Measurements from ENCODE around the gene IL17F. TPM values are rescaled to one million over a fixed set of nuclear protein-coding genes. Genes with fewer than 3 reads are reported as not detected.

Gene IL17F
- total and polyA plus RNA-seq, 2 of the 8 experiments (the other 6 are each of a cell fraction or from before 2014, with no cell fraction given), result 0.08 TPM; not detected in 1

DNA sequence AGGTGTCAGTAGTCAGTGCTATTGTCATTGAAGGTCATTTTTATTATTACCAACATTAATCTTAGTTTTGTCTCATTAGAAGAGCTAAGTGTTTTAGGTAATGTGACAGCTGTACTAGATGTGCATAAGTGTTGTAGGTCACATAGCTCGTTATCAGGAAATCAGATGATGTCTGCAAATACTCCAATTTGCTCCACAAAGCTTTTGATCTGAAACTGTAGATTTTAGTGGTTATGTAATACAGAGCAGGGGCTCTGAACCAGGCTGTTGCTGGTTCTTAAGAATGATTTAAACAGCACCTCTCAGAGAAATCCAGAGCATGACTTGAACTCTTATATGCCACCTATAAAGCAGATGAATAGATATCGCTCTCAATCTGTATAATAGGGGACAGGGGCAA lies 2.5 kb downstream of the IL17F start:
- Histone ChIP-seq H3K79me2 (ENCODE audit: control insufficient read depth in 1 of 2, insufficient read depth in 2 of 2, low read length in 2 of 2) (no peaks in the 10 kb centered on the region), H4K5ac (ENCODE audit: insufficient read length, low read depth, low read length) (no peak overlapping the region), H2BK15ac (ENCODE audit: low read length) (no peak overlapping the region), H3K23ac (ENCODE audit: insufficient read length) (no peak overlapping the region), H2BK5ac (ENCODE audit: low read depth, low read length) (no peak overlapping the region), H3K23me2 (ENCODE audit: low read depth, low read length) (no peaks in the 10 kb centered on the region), H2AK5ac (ENCODE audit: low read depth, low read length) (no peak overlapping the region), H3K4ac (replicated peaks; ENCODE audit: insufficient read length, low read depth, low read length) (no peak overlapping the region), H2BK12ac (ENCODE audit: low read depth, low read length) (no peak overlapping the region), H3K9ac (replicated peaks in 1 of 4; ENCODE audit: extremely low read depth in 1 of 4, low read depth in 3 of 4, low read length in 3 of 4) (no peak overlapping the region), H3K36me3 (ENCODE audit: control insufficient read depth in 2 of 4, insufficient read depth in 4 of 4, low read length in 3 of 4) (no peaks in the 10 kb centered on the region), H4K91ac (replicated peaks; ENCODE audit: insufficient read length, low read length) (no peak overlapping the region), H4K20me1 (replicated peaks in 1 of 2; ENCODE audit: control insufficient read depth in 1 of 2, insufficient read depth in 2 of 2, low read length in 2 of 2) (no peaks in the 10 kb centered on the region), H3K27ac (ENCODE audit: low read depth, low read length) (no peak overlapping the region), H3K14ac (ENCODE audit: insufficient read length) (no peak overlapping the region), H3K9me3 (ENCODE audit: insufficient read depth in 2 of 2, low read depth in 1 of 2, low read length in 1 of 2) (no peaks in the 10 kb centered on the region), H3K4me1 (replicated peaks in 1 of 4; ENCODE audit: control insufficient read depth in 3 of 4, insufficient read depth in 4 of 4, low read length in 3 of 4) (no peaks in the 10 kb centered on the region), H2AFZ (ENCODE audit: low read length) (no peak overlapping the region), H2BK20ac (ENCODE audit: low read length) (no peak overlapping the region), H3K4me3 (ENCODE audit: extremely low read depth in 1 of 4, insufficient read depth in 2 of 4, low read depth in 3 of 4, low read length in 4 of 4) (no peak overlapping the region), H3K18ac (ENCODE audit: extremely low read depth, low read length) (no peak overlapping the region), H3K56ac (replicated peaks; ENCODE audit: insufficient read length, low read depth, low read length) (no peak overlapping the region), H4K8ac (ENCODE audit: extremely low read depth, insufficient read depth, low read length) (no peak overlapping the region), H3K27me3 (replicated peaks in 1 of 4; ENCODE audit: control insufficient read depth in 3 of 4, extremely low read depth in 1 of 4, insufficient read depth in 3 of 4, low read length in 3 of 4) (no peaks in the 10 kb centered on the region), H2BK120ac (replicated peaks; ENCODE audit: low read depth, low read length) (no peak overlapping the region), H3K79me1 (ENCODE audit: low read depth, low read length) (no peaks in the 10 kb centered on the region), H3K4me2 (ENCODE audit: insufficient read depth in 1 of 2, low read depth in 2 of 2, low read length in 2 of 2) (no peak overlapping the region)
- POLR2A ChIA-PET (ENCODE audit: partially characterized antibody), result no interaction called here
- FAIRE-seq (no peak), DNase-seq (ENCODE audit: low read depth in 1 of 2, low spot score in 2 of 2) (no peak)
- CTCF ChIA-PET (ENCODE audit: partially characterized antibody), result interaction anchor here (1.0 to 8.9 kb wide), 13 partner anchors 9 to 1446 kb away, joined by 3 to 99 read pairs (median 3); no protein-coding TSS in a partner anchor
- WGBS, 2 experiments (ENCODE audit: extremely low coverage in 1 of 2, insufficient coverage in 1 of 2, insufficient read length in 1 of 2, insufficient replicate concordance in 2 of 2, low coverage in 1 of 2, low lambda C conversion rate in 2 of 2, missing lambda C conversion rate in 1 of 2), result 100% methylated on average over 2 of the region's 2 CpGs; no CpG with 5 or more reads in 1 of the 2 experiments
- TF ChIP-seq HDAC6 (IDR thresholded peaks at IDR 0.05; ENCODE audit: low read depth, low read length) (no peak), CHD2 (IDR thresholded peaks at IDR 0.05; ENCODE audit: low read length) (no peak), CREB1 (IDR thresholded peaks at IDR 0.05) (no peak), CHD1 (IDR thresholded peaks at IDR 0.05; ENCODE audit: low read depth, low read length) (no peak), POLR2AphosphoS5 (IDR thresholded peaks at IDR 0.05; ENCODE audit: low read depth, low read length) (no peak), CBX8 (IDR thresholded peaks at IDR 0.05; ENCODE audit: borderline replicate concordance, low read depth, low read length) (no peak), SP2 (IDR thresholded peaks at IDR 0.05; ENCODE audit: low read length) (no peak), RAD21 (IDR thresholded peaks at IDR 0.05 in 1 of 2, conservative IDR thresholded peaks at IDR 0.05 in 1 of 2; ENCODE audit: low read depth in 2 of 2, low read length in 2 of 2) (no peak), RXRA (IDR thresholded peaks at IDR 0.05; ENCODE audit: insufficient read depth, low read depth, low read length) (no peak), KDM5A (IDR thresholded peaks at IDR 0.05; ENCODE audit: low read length) (no peak), KDM1A (IDR thresholded peaks at IDR 0.05; ENCODE audit: borderline replicate concordance, low read length) (no peak), ASH2L (IDR thresholded peaks at IDR 0.05; ENCODE audit: low read length) (no peak), GABPA (IDR thresholded peaks at IDR 0.05; ENCODE audit: borderline replicate concordance, insufficient read depth, low read length) (no peak), SRF (IDR thresholded peaks at IDR 0.05; ENCODE audit: low read depth, low read length) (no peak), EP300 (IDR thresholded peaks at IDR 0.05; ENCODE audit: borderline replicate concordance in 1 of 2, low read depth in 2 of 2, low read length in 2 of 2) (no peak), ZNF274 (IDR thresholded peaks at IDR 0.05; ENCODE audit: borderline replicate concordance, extremely low read depth, low read length) (no peak)
